Activated T-cell treated with anti-CD3 and anti-CD28 coated beads, Interleukin-2, amount 50 U/mL, for 1 hour (primary cell): ENCODE measurements around the gene HSPA1A.
"Not testable (repeated sequence)": the region's sequence is repeated elsewhere in the genome, so short reads cannot be mapped to it uniquely, and the experiment has no call there.

Experiments used
- DNase-seq: peaks from one replicate; pipeline ENCODE4 v3.0.0-alpha.2; 2020

The HSPA1A gene

GRCh38 chr6:31837369-31838113 is 22.2 kb downstream of the HSPA1A start:
- DNase-seq = no peak

GRCh38 chr6:31838114-31838553 is 22.8 kb downstream of the HSPA1A start:
- not testable (repeated sequence) for DNase-seq

GRCh38 chr6:31838968-31839367 is 23.6 kb downstream of the HSPA1A start:
- no peak for DNase-seq

GRCh38 chr6:31839779-31840126 is 24.4 kb downstream of the HSPA1A start:
- not testable (repeated sequence) for DNase-seq

DNA sequence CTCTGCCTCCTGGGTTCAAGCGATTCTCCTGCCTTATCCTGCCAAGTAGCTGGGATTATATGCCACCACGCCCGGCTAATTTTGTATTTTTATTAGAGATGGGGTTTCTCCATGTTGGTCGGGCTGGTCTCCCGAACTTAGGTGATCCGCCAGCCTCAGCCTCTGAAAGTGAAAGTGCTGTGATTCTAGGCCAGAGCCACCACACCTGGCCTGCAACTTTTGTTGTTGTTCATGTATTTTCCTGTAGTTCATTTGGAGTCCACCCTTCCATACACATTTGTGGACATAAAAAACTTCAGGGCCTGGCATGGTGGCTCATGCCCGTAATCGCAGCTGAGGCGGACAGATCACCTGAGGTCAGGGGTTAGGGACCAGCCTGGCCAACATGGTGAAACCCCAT is 26.7 kb downstream of the HSPA1A start:
- no peak for DNase-seq

DNA sequence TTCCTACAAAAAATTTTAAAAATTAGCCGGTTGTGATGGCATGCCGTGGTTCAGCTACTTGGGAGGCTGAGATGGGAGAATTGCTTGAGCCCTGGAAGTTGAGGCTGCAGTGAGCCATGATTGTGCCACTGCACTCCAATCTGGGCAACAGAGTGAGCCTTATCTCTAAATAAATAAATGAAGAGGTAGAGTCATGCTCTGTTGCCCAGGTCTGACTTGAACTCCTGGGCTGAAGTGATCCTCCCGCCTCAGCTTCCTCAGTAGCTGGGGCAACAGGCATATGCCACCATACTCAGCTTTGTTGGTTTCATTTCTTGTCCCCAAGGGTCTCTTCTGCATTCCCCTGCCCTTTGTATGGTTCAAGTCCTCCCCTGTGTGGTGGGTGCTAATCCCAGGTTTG is 29.2 kb downstream of the HSPA1A start:
- no peak for DNase-seq

DNA sequence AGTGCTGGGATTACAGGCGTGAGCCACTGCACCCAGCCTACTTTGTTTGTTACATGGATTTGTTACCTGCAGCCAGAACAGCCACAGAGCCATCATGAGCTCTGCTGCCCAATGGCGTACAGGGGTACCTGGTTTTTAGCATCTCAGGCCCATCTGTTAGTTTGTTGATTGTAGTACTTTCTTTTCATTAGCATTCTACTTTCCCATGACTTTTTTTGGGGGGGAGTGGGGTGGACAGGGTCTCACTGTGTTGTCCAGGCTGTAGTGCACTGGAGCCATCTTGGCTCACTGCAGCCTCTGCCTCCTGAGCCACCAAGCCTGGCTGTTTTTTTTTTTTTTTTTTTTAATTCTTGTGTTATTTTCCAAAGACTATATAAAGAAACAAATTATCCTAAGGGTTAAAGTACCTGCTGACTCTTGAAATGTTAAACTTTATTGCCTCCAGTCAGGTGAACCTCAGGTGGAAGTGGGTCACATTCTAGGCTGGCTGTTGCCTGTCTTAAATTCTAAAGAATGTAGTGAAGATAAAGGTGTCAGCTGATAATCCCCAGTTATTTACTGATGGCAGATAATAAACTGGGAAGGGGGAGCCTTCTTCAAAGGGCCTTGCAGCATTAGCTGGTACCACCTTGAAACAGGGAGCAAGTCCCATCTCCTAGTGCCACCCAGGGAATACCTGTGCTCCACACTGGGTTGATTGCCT is 32.1 kb downstream of the HSPA1A start:
- DNase-seq = no peak

- no peak for DNase-seq
Measured at GRCh38 chr6:31850765-31851484, 35.6 kb downstream of the HSPA1A start.

DNA sequence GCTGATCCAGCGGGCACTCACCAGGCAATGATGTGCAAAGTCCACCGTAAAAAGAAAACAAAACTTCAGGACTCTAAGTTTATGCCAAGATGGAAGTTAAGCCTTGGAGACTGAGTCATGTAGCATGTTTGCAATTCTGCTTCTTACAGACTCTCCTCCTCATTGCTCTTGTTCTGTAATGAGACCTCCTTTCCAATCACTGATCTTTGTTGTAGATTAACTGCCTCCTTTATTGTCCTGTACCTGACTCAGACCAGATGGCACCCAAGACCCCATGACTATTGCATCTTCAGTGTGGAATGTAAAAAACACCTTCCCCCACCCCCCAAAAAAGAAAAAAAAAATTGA is 36.1 kb downstream of the HSPA1A start:
- no peak for DNase-seq

GRCh38 chr6:31851980-31852718 is 36.8 kb downstream of the HSPA1A start:
- DNase-seq = not testable (repeated sequence)

- not testable (repeated sequence) for DNase-seq
Measured at GRCh38 chr6:31857774-31858173, 42.4 kb downstream of the HSPA1A start.

DNA sequence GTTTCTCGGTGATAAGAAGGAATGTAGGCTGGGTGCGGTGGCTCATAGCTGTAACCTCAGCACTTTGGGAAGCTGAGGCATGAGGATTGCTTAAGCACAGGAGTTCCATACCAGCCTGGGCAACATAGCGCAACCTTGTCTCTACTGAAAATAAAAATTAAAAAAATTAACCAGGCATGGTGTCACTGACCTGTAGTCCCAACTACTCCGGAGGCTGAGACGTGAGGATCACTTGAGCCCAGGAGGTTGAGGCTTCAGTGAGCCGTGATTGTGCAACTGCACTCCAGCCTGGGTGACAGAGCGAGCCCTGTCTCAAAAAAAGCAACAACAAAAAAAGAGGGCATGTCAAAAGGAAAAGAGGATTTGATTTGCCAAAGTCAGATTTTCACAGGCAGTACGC is 43.4 kb downstream of the HSPA1A start:
- no peak for DNase-seq

DNA sequence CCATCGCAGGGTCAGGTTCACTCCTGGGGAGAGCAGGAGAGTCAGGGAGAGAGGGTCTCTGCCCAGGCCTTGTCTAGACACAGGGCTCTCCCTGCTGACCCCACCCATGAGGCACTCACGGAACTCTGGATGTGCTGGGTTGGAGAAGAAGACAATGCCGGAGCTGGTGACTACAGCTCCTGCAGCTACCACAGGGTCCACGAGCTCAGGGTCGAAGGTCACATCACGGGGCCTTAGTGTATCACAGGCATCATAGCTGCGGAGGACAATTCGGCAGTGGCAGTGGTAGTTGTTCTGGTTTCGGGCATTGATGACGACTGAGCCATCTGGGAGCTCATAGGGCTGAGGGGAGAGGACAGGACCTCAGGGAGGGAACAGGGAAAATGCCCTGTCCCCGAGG is 44.6 kb downstream of the HSPA1A start:
- DNase-seq = no peak

- no peak for DNase-seq
Measured at GRCh38 chr6:31860349-31860748, 45.0 kb downstream of the HSPA1A start.

DNA sequence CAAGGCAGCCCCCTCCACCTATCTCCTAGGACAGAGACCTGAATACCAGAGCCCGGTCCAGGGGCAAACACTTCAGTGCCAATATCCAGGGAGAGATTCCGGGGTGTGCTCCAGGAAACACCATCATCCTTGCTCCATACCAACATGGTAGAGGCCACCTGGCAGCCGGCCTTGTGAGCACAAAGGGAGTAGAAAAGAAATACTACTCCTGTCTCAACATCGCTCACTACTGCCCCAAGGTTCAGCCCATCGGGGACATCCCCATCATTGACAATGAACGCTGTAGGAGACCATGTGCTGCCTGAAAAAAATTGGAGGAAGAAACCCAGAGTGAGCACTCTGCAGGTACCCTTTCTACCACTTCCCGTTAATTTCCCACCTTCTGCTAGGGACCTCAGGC is 45.8 kb downstream of the HSPA1A start:
- DNase-seq = no peak

- DNase-seq = no peak
Measured at GRCh38 chr6:31861919-31862343, 46.6 kb downstream of the HSPA1A start.

DNA sequence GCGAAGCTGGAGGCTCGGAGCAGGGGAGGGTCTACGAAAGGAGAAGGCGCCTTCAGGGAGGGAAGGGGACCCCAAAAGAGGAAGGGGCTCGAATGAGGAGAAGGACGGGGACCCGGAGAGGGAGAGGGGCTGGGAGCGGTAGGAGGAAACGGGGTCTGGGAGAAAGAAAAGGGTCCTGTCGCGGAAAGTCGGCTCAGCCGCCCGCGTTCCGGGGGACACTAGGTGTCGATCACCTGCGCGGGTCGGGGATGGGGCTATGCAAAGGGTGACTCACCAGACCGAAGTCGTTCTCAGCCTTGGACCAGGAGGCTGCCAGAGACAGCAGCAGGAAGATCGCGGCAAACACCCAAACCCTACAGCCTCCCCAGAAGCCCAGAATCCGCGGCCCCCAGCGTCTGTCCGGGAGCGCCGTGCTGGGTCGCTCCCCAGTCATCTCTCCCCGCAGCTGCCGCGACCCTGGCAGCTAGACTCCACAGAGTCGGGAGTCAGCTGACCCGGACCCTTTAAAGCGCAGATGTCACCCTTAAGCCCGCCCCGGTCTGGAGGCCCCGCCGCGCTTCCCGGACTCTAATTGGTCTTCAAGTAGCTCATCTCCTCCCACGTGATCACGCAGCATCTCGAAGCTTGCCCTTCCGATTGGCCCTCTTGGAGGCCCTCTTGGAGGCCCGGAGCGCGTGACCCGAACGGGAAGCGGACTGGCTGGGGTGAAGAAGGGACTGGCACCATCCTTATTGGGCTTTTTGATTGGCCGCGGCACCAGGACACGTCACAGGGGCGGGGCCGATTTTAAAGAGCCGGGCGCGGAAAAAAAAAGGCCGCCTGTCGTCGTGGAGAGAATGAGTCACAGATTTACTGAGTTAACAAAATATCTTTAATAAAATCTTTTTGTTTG is 47.2 kb downstream of the HSPA1A start, which contains the start of gene NEU1:
Gene NEU1, minus strand, starts transcription at position 478 of the 892 bp plus-strand sequence. Its CDS starts 45 bp downstream, at position 433.
- DNase-seq = peak; percentile 96

DNA sequence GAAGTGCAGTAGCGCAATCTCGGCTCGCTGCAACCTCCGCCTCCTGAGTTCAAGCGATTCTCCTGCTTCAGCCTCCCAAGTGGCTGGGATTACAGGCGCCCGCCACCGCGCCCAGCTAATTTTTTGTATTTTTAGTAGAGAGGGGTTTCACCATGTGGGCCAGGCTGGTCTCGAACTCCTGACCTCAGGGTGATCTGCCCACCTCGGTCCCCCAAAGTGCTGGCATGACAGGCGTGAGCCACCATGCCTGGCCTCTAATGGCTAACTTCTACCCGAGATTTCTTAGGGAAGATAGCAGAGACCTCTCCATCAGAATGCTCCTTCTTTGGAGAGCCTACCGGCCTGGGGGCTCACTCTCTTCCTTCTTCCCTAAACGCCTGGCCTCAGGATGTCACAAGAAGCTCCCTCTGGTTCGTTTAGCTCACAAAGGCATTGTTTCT is 48.8 kb downstream of the HSPA1A start:
- DNase-seq = not testable (repeated sequence)

GRCh38 chr6:31864818-31865204 is 49.5 kb downstream of the HSPA1A start:
- no peak for DNase-seq

- no peak for DNase-seq
Measured at GRCh38 chr6:31865205-31866118, 50.1 kb downstream of the HSPA1A start.
